HUES64 (cell line): Measurements from ENCODE around the gene SLC10A3. TPM values are rescaled to one million over a fixed set of nuclear protein-coding genes. Genes with fewer than 3 reads are reported as not detected.
A peak's percentile ranks its signal among the peaks of the same experiment; 100 is the strongest.

Experiments used
- H3K27ac ChIP-seq: 2 replicates; pipeline ENCODE4 v1.7.0; 2013; ENCODE audit warnings: low read depth, low read length, inconsistent platforms
- H3K27me3 ChIP-seq: 2 replicates; pipeline ENCODE4 v1.6.1; 2013; ENCODE audit warnings: mild to moderate bottlenecking, low read length; ENCODE audit not compliant: insufficient read depth
- H3K36me3 ChIP-seq: 2 replicates; pipeline ENCODE4 v1.6.1; 2013; ENCODE audit warnings: mild to moderate bottlenecking, low read length; ENCODE audit not compliant: insufficient read depth
- H3K4me1 ChIP-seq: 2 replicates; pipeline ENCODE4 v1.6.1; 2013; ENCODE audit warnings: mild to moderate bottlenecking, low read length, moderate library complexity; ENCODE audit not compliant: insufficient read depth
- H3K4me3 ChIP-seq: 2 replicates; pipeline ENCODE4 v1.5.1; 2013; ENCODE audit warnings: mild to moderate bottlenecking, low read length, moderate library complexity
- H3K9ac ChIP-seq: 2 replicates; pipeline ENCODE4 v1.6.1; 2013; ENCODE audit warnings: mild to moderate bottlenecking, low read depth, low read length
- H3K9me3 ChIP-seq: 2 replicates; pipeline ENCODE4 v1.6.1; 2013; ENCODE audit warnings: low read depth, low read length; ENCODE audit not compliant: insufficient read depth
- WGBS: fragments of 150-250, 120-280 bp; methylation state at CpG from one replicate; pipeline ENCODE4 v1.1.7; 2013; ENCODE audit warnings: missing lambda C conversion rate; 5-methylcytosine and 5-hydroxymethylcytosine counted together
- polyA plus RNA-seq, 2 experiments: library from polyadenylated mRNA; stranded (reverse); fragments of 50-300 nt; gene quantifications; one replicate each; pipeline ENCODE4 v1.2.3, GENCODE V29; 2013

SLC10A3 gene
- 5.3 TPM for polyA plus RNA-seq (2013, experiment 1 of 2)
- 5.6 TPM for polyA plus RNA-seq (2013, experiment 2 of 2)

- Histone ChIP-seq H3K27me3 (no peaks in the 10 kb centered on the region), H3K27ac (peak within 1 kb of the TSS; percentile 95; the same call in 1 of the 2 replicates), H3K36me3 (no peaks in the 10 kb centered on the region), H3K9me3 (no peaks in the 10 kb centered on the region), H3K4me1 (no peaks in the 10 kb centered on the region), H3K9ac (peak within 1 kb of the TSS; percentile 71), H3K4me3 (peak within 1 kb of the TSS; percentile 64)
- under 1% methylated on average over 65 of the region's 71 CpGs for WGBS
Observed at GRCh38 chrX:154490414-154491083, at the start of gene SLC10A3. Gene SLC10A3 (minus strand): TSS chrX:154490629. CDS start chrX:154488940, 1,689 bp downstream.

GRCh38 chrX:154539077-154539476 lies 48.6 kb upstream of the SLC10A3 start:
- H3K4me3 ChIP-seq, result no peak overlapping the region
- no peaks in the 10 kb centered on the region for H3K9me3 ChIP-seq
- H3K27me3 ChIP-seq, result no peaks in the 10 kb centered on the region

GRCh38 chrX:154535892-154536291 lies 45.5 kb upstream of the SLC10A3 start:
- Histone ChIP-seq H3K36me3 (peaks cover 32% of the 10 kb centered on the region), H3K9ac (no peak overlapping the region), H3K4me1 (no peaks in the 10 kb centered on the region), H3K9me3 (no peaks in the 10 kb centered on the region), H3K4me3 (no peak overlapping the region), H3K27ac (no peak overlapping the region), H3K27me3 (no peaks in the 10 kb centered on the region)
- WGBS, result 95% methylated on average over 9 of the region's 9 CpGs

More at GRCh38 chrX:154539077-154539476, 48.6 kb upstream of the SLC10A3 start:
- Histone ChIP-seq H3K36me3 (peaks cover 21% of the 10 kb centered on the region), H3K27ac (no peak overlapping the region), H3K9ac (no peak overlapping the region), H3K4me1 (no peaks in the 10 kb centered on the region)
- 93% methylated on average over 8 of the region's 8 CpGs for WGBS

GRCh38 chrX:154534526-154535322 lies 44.3 kb upstream of the SLC10A3 start:
- H3K27ac ChIP-seq, result no peak overlapping the region

GRCh38 chrX:154532690-154533089 lies 42.3 kb upstream of the SLC10A3 start:
- Histone ChIP-seq H3K9ac (no peak overlapping the region), H3K36me3 (peaks cover 32% of the 10 kb centered on the region), H3K9me3 (no peaks in the 10 kb centered on the region), H3K27me3 (no peaks in the 10 kb centered on the region), H3K4me1 (no peaks in the 10 kb centered on the region), H3K4me3 (no peak overlapping the region), H3K27ac (no peak overlapping the region)
- 98% methylated on average over 23 of the region's 23 CpGs for WGBS

More at GRCh38 chrX:154534526-154535322, 44.3 kb upstream of the SLC10A3 start:
- no peak overlapping the region for H3K4me3 ChIP-seq
- H3K9me3 ChIP-seq, result no peaks in the 10 kb centered on the region
- H3K4me1 ChIP-seq, result no peaks in the 10 kb centered on the region
- no peak overlapping the region for H3K9ac ChIP-seq
- H3K27me3 ChIP-seq, result no peaks in the 10 kb centered on the region
- WGBS, result 45% methylated on average over 33 of the region's 34 CpGs
- peaks cover 32% of the 10 kb centered on the region for H3K36me3 ChIP-seq

- H3K9me3 ChIP-seq, result no peaks in the 10 kb centered on the region
- H3K9ac ChIP-seq, result no peak overlapping the region
- no peak overlapping the region for H3K4me3 ChIP-seq
- H3K4me1 ChIP-seq, result no peaks in the 10 kb centered on the region
- WGBS, result 82% methylated on average over 15 of the region's 16 CpGs
- no peaks in the 10 kb centered on the region for H3K27me3 ChIP-seq
- H3K36me3 ChIP-seq, result peaks cover 32% of the 10 kb centered on the region
- no peak overlapping the region for H3K27ac ChIP-seq
Observed at GRCh38 chrX:154531626-154532025, 41.2 kb upstream of the SLC10A3 start.

- no peak overlapping the region for H3K9ac ChIP-seq
- no peak overlapping the region for H3K27ac ChIP-seq
- WGBS, result 98% methylated on average over 11 of the region's 11 CpGs
Observed at GRCh38 chrX:154530286-154530685, 39.9 kb upstream of the SLC10A3 start.

GRCh38 chrX:154529206-154529612 lies 38.8 kb upstream of the SLC10A3 start:
- 90% methylated on average over 5 of the region's 6 CpGs for WGBS
- H3K4me1 ChIP-seq, result no peaks in the 10 kb centered on the region

More at GRCh38 chrX:154530286-154530685, 39.9 kb upstream of the SLC10A3 start:
- H3K4me1 ChIP-seq, result no peaks in the 10 kb centered on the region
- no peak overlapping the region for H3K4me3 ChIP-seq
- no peaks in the 10 kb centered on the region for H3K9me3 ChIP-seq
- peaks cover 4% of the 10 kb centered on the region; the same call in 1 of the 2 replicates for H3K27me3 ChIP-seq
- H3K36me3 ChIP-seq, result peaks cover 28% of the 10 kb centered on the region

GRCh38 chrX:154526901-154527675 lies 36.7 kb upstream of the SLC10A3 start:
- H3K4me3 ChIP-seq, result peak overlapping the region; percentile 51
- WGBS, result 13% methylated on average over 12 of the region's 15 CpGs

More at GRCh38 chrX:154529206-154529612, 38.8 kb upstream of the SLC10A3 start:
- Histone ChIP-seq H3K27ac (no peak overlapping the region), H3K36me3 (peaks cover 24% of the 10 kb centered on the region), H3K4me3 (no peak overlapping the region), H3K9ac (no peak overlapping the region), H3K27me3 (peaks cover 10% of the 10 kb centered on the region), H3K9me3 (no peaks in the 10 kb centered on the region)

GRCh38 chrX:154525606-154526490 lies 35.4 kb upstream of the SLC10A3 start:
- Histone ChIP-seq H3K36me3 (no peaks in the 10 kb centered on the region; the same call in 1 of the 2 replicates), H3K27ac (no peak overlapping the region), H3K4me3 (no peak overlapping the region), H3K27me3 (peaks cover 13% of the 10 kb centered on the region), H3K9me3 (no peaks in the 10 kb centered on the region), H3K4me1 (no peaks in the 10 kb centered on the region), H3K9ac (no peak overlapping the region)
- 94% methylated on average over 13 of the region's 14 CpGs for WGBS

More at GRCh38 chrX:154526901-154527675, 36.7 kb upstream of the SLC10A3 start:
- H3K27me3 ChIP-seq, result peaks cover 13% of the 10 kb centered on the region
- H3K4me1 ChIP-seq, result no peaks in the 10 kb centered on the region
- peaks cover 3% of the 10 kb centered on the region; the same call in 1 of the 2 replicates for H3K36me3 ChIP-seq
- H3K9me3 ChIP-seq, result no peaks in the 10 kb centered on the region
- H3K9ac ChIP-seq, result peak overlapping the region; percentile 36; the same call in 1 of the 2 replicates
- peak overlapping the region; percentile 12; the same call in 1 of the 2 replicates for H3K27ac ChIP-seq
